H4 (cell line): ENCODE data around the gene PPP2R5D. TPM values are rescaled to one million over a fixed set of nuclear protein-coding genes. Genes with fewer than 3 reads are reported as not detected.
A peak's percentile ranks its signal among the peaks of the same experiment; 100 is the strongest.
"Not testable (repeated sequence)": the region's sequence is repeated elsewhere in the genome, so short reads cannot be mapped to it uniquely, and the experiment has no call there.

Experiments
- DNase-seq: peaks from one replicate; pipeline ENCODE4 v3.0.0-alpha.2; 2015; ENCODE audit warnings: low spot score
- total RNA-seq: library from RNA; depleted of rRNA; stranded (reverse); fragments of >200 nt; shearing (Covaris generic); gene quantifications from 2 replicates; pipeline ENCODE4 v1.2.3, GENCODE V29; 2014; rRNA removed

The PPP2R5D gene
- 61.1 and 70.8 TPM in 2 replicates for total RNA-seq

GRCh38 chr6:42984001-42984923 is at the start of gene PPP2R5D:
Gene PPP2R5D, plus strand, starts transcription at chr6:42984570. Its CDS starts 108 bp downstream, at chr6:42984678.
- peak; percentile 99 for DNase-seq

GRCh38 chr6:42935322-42935721 is 49.0 kb upstream of the PPP2R5D start:
- no peak for DNase-seq

GRCh38 chr6:42936398-42936797 is 48.0 kb upstream of the PPP2R5D start:
- no peak for DNase-seq

GRCh38 chr6:42937548-42938427 is 46.6 kb upstream of the PPP2R5D start:
- no peak for DNase-seq

GRCh38 chr6:42938428-42938796 is 46.0 kb upstream of the PPP2R5D start:
- DNase-seq: no peak

- DNase-seq: no peak
Measured at GRCh38 chr6:42938987-42939809, 45.2 kb upstream of the PPP2R5D start.

- no peak for DNase-seq
Measured at GRCh38 chr6:42939810-42940167, 44.6 kb upstream of the PPP2R5D start.

GRCh38 chr6:42940493-42941045 is 43.8 kb upstream of the PPP2R5D start:
- DNase-seq: no peak

GRCh38 chr6:42941356-42941755 is 43.0 kb upstream of the PPP2R5D start:
- not testable (repeated sequence) for DNase-seq

GRCh38 chr6:42942444-42942843 is 41.9 kb upstream of the PPP2R5D start:
- no peak for DNase-seq

- DNase-seq: no peak
Measured at GRCh38 chr6:42947950-42948349, 36.4 kb upstream of the PPP2R5D start.

GRCh38 chr6:42952389-42952788 is 32.0 kb upstream of the PPP2R5D start:
- no peak for DNase-seq

- not testable (repeated sequence) for DNase-seq
Measured at GRCh38 chr6:42954405-42954804, 30.0 kb upstream of the PPP2R5D start.

GRCh38 chr6:42958125-42958524 is 26.2 kb upstream of the PPP2R5D start:
- no peak for DNase-seq

GRCh38 chr6:42959917-42960242 is 24.5 kb upstream of the PPP2R5D start:
- no peak for DNase-seq

GRCh38 chr6:42960243-42961019 is 23.9 kb upstream of the PPP2R5D start, which contains the start of gene GNMT:
Gene GNMT, plus strand, starts transcription at chr6:42960754. Its CDS starts 14 bp downstream, at chr6:42960768.
- DNase-seq: no peak

- no peak for DNase-seq
Measured at GRCh38 chr6:42961020-42961470, 23.3 kb upstream of the PPP2R5D start.

- no peak for DNase-seq
Measured at GRCh38 chr6:42962096-42962495, 22.3 kb upstream of the PPP2R5D start.

- no peak for DNase-seq
Measured at GRCh38 chr6:42962502-42963178, 21.7 kb upstream of the PPP2R5D start.
